ENCODE data around the gene KDM4B. TPM values are rescaled to one million over a fixed set of nuclear protein-coding genes. Genes with fewer than 3 reads are reported as not detected.
"Not testable (repeated sequence)": the region's sequence is repeated elsewhere in the genome, so short reads cannot be mapped to it uniquely, and the experiment has no call there.

Gene KDM4B
- total RNA-seq, 1 donor from 2014 or later, result 13.7 TPM

- DNase-seq (ENCODE audit: low read depth, low spot score), result no peak
These were observed 225.7 kb downstream of the KDM4B start for GRCh38 chr19:5194641-5195040.

GRCh38 chr19:5195587-5195986, 226.7 kb downstream of the KDM4B start:
- not testable (repeated sequence) for DNase-seq (ENCODE audit: low read depth, low spot score)

- no peak for DNase-seq (ENCODE audit: low read depth, low spot score)
These were observed 227.9 kb downstream of the KDM4B start for GRCh38 chr19:5196832-5197231.

- no peak for DNase-seq (ENCODE audit: low read depth, low spot score)
These were observed 231.9 kb downstream of the KDM4B start for GRCh38 chr19:5200844-5201243.

- no peak for DNase-seq (ENCODE audit: low read depth, low spot score)
These were observed 233.6 kb downstream of the KDM4B start for GRCh38 chr19:5202553-5202952.

Other genes with a start within 250 kb of the KDM4B start
- 24.5 and 48.0 TPM in 2 replicates for gene DPP9, start 245.3 kb upstream of the KDM4B start, total RNA-seq
- gene FEM1A, start 177.4 kb upstream of the KDM4B start, total RNA-seq, result 19.2 and 22.0 TPM in 2 replicates
- 3.7 and 4.0 TPM in 2 replicates for gene TICAM1, start 137.4 kb upstream of the KDM4B start, total RNA-seq
- gene PLIN3, start 101.4 kb upstream of the KDM4B start, total RNA-seq, result 121 and 150 TPM in 2 replicates
- not detected in 2 replicates for gene ARRDC5, start 66.2 kb upstream of the KDM4B start, total RNA-seq
- 76.7 and 139 TPM in 2 replicates for gene UHRF1, start 59.6 kb upstream of the KDM4B start, total RNA-seq